ENCODE results near the gene RREB1. TPM values are rescaled to one million over a fixed set of nuclear protein-coding genes. Genes with fewer than 3 reads are reported as not detected.
A peak's percentile ranks its signal among the peaks of the same experiment; 100 is the strongest.

The RREB1 gene
- total and polyA plus RNA-seq, 5 donors, result 7.8 to 40.4 (median 37.0) TPM

GRCh38 chr6:7215131-7215530 is 107.4 kb downstream of the RREB1 start:
- 83% methylated on average over 8 of the region's 8 CpGs for WGBS
- intact Hi-C loops (cut with DNase I), result no loop called here
- peaks cover 16% of the 10 kb centered on the region for H3K4me1 ChIP-seq (ENCODE audit: control insufficient read depth, insufficient read depth, low read length)

GRCh38 chr6:7215798-7216231 is 108.1 kb downstream of the RREB1 start:
- intact Hi-C loops (cut with DNase I), result no loop called here
- Histone ChIP-seq H3K4me3 (ENCODE audit: low read length) (no peak overlapping the region), H3K9me3 (ENCODE audit: control insufficient read depth, low read length) (no peaks in the 10 kb centered on the region), H3K27me3 (ENCODE audit: control insufficient read depth, insufficient read depth) (no peaks in the 10 kb centered on the region), H3K27ac (ENCODE audit: low read length) (no peak overlapping the region), H3K4me1 (ENCODE audit: control insufficient read depth, insufficient read depth, low read length) (peaks cover 17% of the 10 kb centered on the region)
- ATAC-seq (no peak), DNase-seq (no peak)
- 83% methylated on average over 10 of the region's 10 CpGs for WGBS

More at GRCh38 chr6:7215131-7215530, 107.4 kb downstream of the RREB1 start:
- H3K27ac ChIP-seq (ENCODE audit: low read length), result peak overlapping the region; percentile 0
- DNase-seq (no peak), ATAC-seq (no peak)
- H3K9me3 ChIP-seq (ENCODE audit: control insufficient read depth, low read length), result no peaks in the 10 kb centered on the region
- H3K4me3 ChIP-seq (ENCODE audit: low read length), result no peak overlapping the region
- no peaks in the 10 kb centered on the region for H3K27me3 ChIP-seq (ENCODE audit: control insufficient read depth, insufficient read depth)

GRCh38 chr6:7216941-7217621 is 109.3 kb downstream of the RREB1 start:
- no peak overlapping the region for H3K4me3 ChIP-seq (ENCODE audit: low read length)
- H3K9me3 ChIP-seq (ENCODE audit: control insufficient read depth, low read length), result no peaks in the 10 kb centered on the region
- 61% methylated on average over 17 of the region's 17 CpGs for WGBS
- intact Hi-C loops (cut with DNase I), result no loop called here
- DNase-seq (peak in 2 of 3 donors; percentile 73 to 78), ATAC-seq (peak; percentile 59 to 67)
- H3K27ac ChIP-seq (ENCODE audit: low read length), result peak overlapping the region; percentile 65
- H3K4me1 ChIP-seq (ENCODE audit: control insufficient read depth, insufficient read depth, low read length), result peaks cover 17% of the 10 kb centered on the region
- no peaks in the 10 kb centered on the region for H3K27me3 ChIP-seq (ENCODE audit: control insufficient read depth, insufficient read depth)

GRCh38 chr6:7218406-7218988 is 110.7 kb downstream of the RREB1 start:
- H3K27ac ChIP-seq (ENCODE audit: low read length), result no peak overlapping the region
- H3K4me1 ChIP-seq (ENCODE audit: control insufficient read depth, insufficient read depth, low read length), result peaks cover 19% of the 10 kb centered on the region
- H3K27me3 ChIP-seq (ENCODE audit: control insufficient read depth, insufficient read depth), result no peaks in the 10 kb centered on the region
- H3K4me3 ChIP-seq (ENCODE audit: low read length), result no peak overlapping the region
- no peak for ATAC-seq
- H3K9me3 ChIP-seq (ENCODE audit: control insufficient read depth, low read length), result no peaks in the 10 kb centered on the region
- DNase-seq, result no peak
- intact Hi-C loops (cut with DNase I), result no loop called here
- WGBS, result 90% methylated on average over 2 of the region's 2 CpGs

GRCh38 chr6:7219310-7219709 is 111.5 kb downstream of the RREB1 start:
- Histone ChIP-seq H3K9me3 (ENCODE audit: control insufficient read depth, low read length) (no peaks in the 10 kb centered on the region), H3K27me3 (ENCODE audit: control insufficient read depth, insufficient read depth) (no peaks in the 10 kb centered on the region), H3K4me3 (ENCODE audit: low read length) (no peak overlapping the region), H3K4me1 (ENCODE audit: control insufficient read depth, insufficient read depth, low read length) (peaks cover 19% of the 10 kb centered on the region), H3K27ac (ENCODE audit: low read length) (peak overlapping the region; percentile 68)
- intact Hi-C loops (cut with DNase I), result no loop called here
- 53% methylated on average over 6 of the region's 6 CpGs for WGBS
- peak; percentile 55 to 72 for ATAC-seq
- peak in 2 of 3 donors; percentile 62 to 78 for DNase-seq

GRCh38 chr6:7222197-7222596 is 114.4 kb downstream of the RREB1 start:
- intact Hi-C loops (cut with DNase I), result loop anchor here in 1 of 4 donors (10.0 kb wide), 1 partner anchor 117 kb away; the partner anchor contains the start of gene RREB1
- no peak overlapping the region for H3K27ac ChIP-seq (ENCODE audit: low read length)
- no peak overlapping the region for H3K4me3 ChIP-seq (ENCODE audit: low read length)
- 63% methylated on average over 5 of the region's 5 CpGs for WGBS
- peaks cover 12% of the 10 kb centered on the region for H3K4me1 ChIP-seq (ENCODE audit: control insufficient read depth, insufficient read depth, low read length)
- no peaks in the 10 kb centered on the region for H3K27me3 ChIP-seq (ENCODE audit: control insufficient read depth, insufficient read depth)
- DNase-seq (no peak), ATAC-seq (no peak)
- H3K9me3 ChIP-seq (ENCODE audit: control insufficient read depth, low read length), result no peaks in the 10 kb centered on the region

GRCh38 chr6:7224731-7225130 is 117.0 kb downstream of the RREB1 start:
- ATAC-seq (peak; percentile 49 to 60), DNase-seq (no peak)
- Histone ChIP-seq H3K27me3 (ENCODE audit: control insufficient read depth, insufficient read depth) (no peaks in the 10 kb centered on the region), H3K4me3 (ENCODE audit: low read length) (no peak overlapping the region), H3K9me3 (ENCODE audit: control insufficient read depth, low read length) (no peaks in the 10 kb centered on the region), H3K4me1 (ENCODE audit: control insufficient read depth, insufficient read depth, low read length) (peaks cover 7% of the 10 kb centered on the region), H3K27ac (ENCODE audit: low read length) (peak overlapping the region; percentile 33)
- intact Hi-C loops (cut with DNase I), result loop anchor here in 1 of 4 donors (10.0 kb wide), 1 partner anchor 120 kb away; the partner anchor contains the start of gene RREB1
- 58% methylated on average over 9 of the region's 9 CpGs for whole genome bisulfite sequencing

- no peak for DNase-seq
- WGBS, result 89% methylated on average over 21 of the region's 21 CpGs
- no peaks in the 10 kb centered on the region for H3K4me1 ChIP-seq (ENCODE audit: control insufficient read depth, insufficient read depth, low read length)
- no peaks in the 10 kb centered on the region for H3K9me3 ChIP-seq (ENCODE audit: control insufficient read depth, low read length)
- peak; percentile 10 to 13 for ATAC-seq
- H3K4me3 ChIP-seq (ENCODE audit: low read length), result no peak overlapping the region
- H3K27me3 ChIP-seq (ENCODE audit: control insufficient read depth, insufficient read depth), result no peaks in the 10 kb centered on the region
- no peak overlapping the region for H3K27ac ChIP-seq (ENCODE audit: low read length)
- intact Hi-C loops (cut with DNase I), result loop anchor here in 1 of 4 donors (10.0 kb wide), 1 partner anchor 124 kb away; the partner anchor contains the start of gene RREB1
Observed at GRCh38 chr6:7228662-7229375, 121.1 kb downstream of the RREB1 start.

- Histone ChIP-seq H3K27ac (ENCODE audit: low read length) (no peak overlapping the region), H3K4me3 (ENCODE audit: low read length) (no peak overlapping the region), H3K4me1 (ENCODE audit: control insufficient read depth, insufficient read depth, low read length) (no peaks in the 10 kb centered on the region), H3K9me3 (ENCODE audit: control insufficient read depth, low read length) (no peaks in the 10 kb centered on the region), H3K27me3 (ENCODE audit: control insufficient read depth, insufficient read depth) (no peaks in the 10 kb centered on the region)
- intact Hi-C loops (cut with DNase I), result loop anchor here in 3 of 4 donors (10.0 kb wide), 3 partner anchors 115 to 505 kb away; partner anchors contain the start of gene RREB1 (in 1 of the 3)
- WGBS, result 93% methylated on average over 62 of the region's 62 CpGs
- ATAC-seq (peak; percentile 4), DNase-seq (peak in 1 of 3 donors; percentile 55)
Observed at GRCh38 chr6:7229376-7230326, 121.9 kb downstream of the RREB1 start.

GRCh38 chr6:7230327-7230691 is 122.5 kb downstream of the RREB1 start:
- intact Hi-C loops (cut with DNase I), result loop anchor here in 2 of 4 donors (10.0 kb wide), 2 partner anchors 116 to 506 kb away; no protein-coding TSS in a partner anchor

More at GRCh38 chr6:7230327-7230691, 122.5 kb downstream of the RREB1 start:
- no peak overlapping the region for H3K4me3 ChIP-seq (ENCODE audit: low read length)
- H3K9me3 ChIP-seq (ENCODE audit: control insufficient read depth, low read length), result no peaks in the 10 kb centered on the region
- DNase-seq (no peak), ATAC-seq (no peak)
- WGBS, result 98% methylated on average over 39 of the region's 39 CpGs
- H3K27ac ChIP-seq (ENCODE audit: low read length), result no peak overlapping the region
- H3K27me3 ChIP-seq (ENCODE audit: control insufficient read depth, insufficient read depth), result no peaks in the 10 kb centered on the region
- no peaks in the 10 kb centered on the region for H3K4me1 ChIP-seq (ENCODE audit: control insufficient read depth, insufficient read depth, low read length)

Data from right cardiac atrium (tissue), 5 donors.